ENCODE measurements around the gene NFATC2.

NFATC2 gene

GRCh38 chr20:51523276-51524013 lies 19.1 kb downstream of the NFATC2 start:
- no peak overlapping the region for H3K4me3 ChIP-seq (ENCODE audit: low read depth in 1 of 5, low read length in 5 of 5)
- H3K4me1 ChIP-seq (ENCODE audit: control insufficient read depth in 5 of 5, insufficient read depth in 5 of 5, low read length in 5 of 5), result peaks cover 0 to 23% (median 6%) of the 10 kb centered on the region in 5 donors
- H3K9ac ChIP-seq (ENCODE audit: low read length in 5 of 5), result no peak overlapping the region
- H3K36me3 ChIP-seq (ENCODE audit: control insufficient read depth in 5 of 5, insufficient read depth in 5 of 5, low read length in 5 of 5), result peaks cover 0 to 7% (median 0%) of the 10 kb centered on the region in 5 donors
- H3K27me3 ChIP-seq (ENCODE audit: control insufficient read depth in 5 of 5, insufficient read depth in 4 of 5, low read length in 5 of 5), result no peaks in the 10 kb centered on the region
- H3K9me3 ChIP-seq (ENCODE audit: control insufficient read depth in 5 of 5, low read length in 5 of 5), result no peaks in the 10 kb centered on the region
- no peak overlapping the region for H3K27ac ChIP-seq (ENCODE audit: low read depth, low read length)

DNA sequence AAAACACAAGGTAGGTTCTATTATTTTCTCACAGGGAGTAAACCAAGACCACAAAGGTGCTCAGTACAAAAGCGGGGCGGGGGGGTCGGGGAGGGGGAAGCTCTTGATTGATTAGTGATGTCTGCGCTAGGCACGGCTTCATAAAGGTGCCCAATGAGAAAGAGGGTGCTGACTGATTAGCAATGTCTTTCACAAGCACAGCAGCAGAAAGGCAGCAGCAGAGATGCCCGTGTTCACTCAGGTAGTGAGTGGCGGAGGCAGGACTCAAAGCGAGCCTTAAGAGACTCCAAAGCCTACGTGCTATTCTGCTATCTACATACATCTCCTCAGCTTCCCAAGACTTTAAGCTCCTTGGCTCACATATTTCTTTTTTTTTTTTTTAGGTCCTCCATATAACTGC lies 20.3 kb downstream of the NFATC2 start:
- Histone ChIP-seq H3K27me3 (ENCODE audit: control insufficient read depth in 5 of 5, insufficient read depth in 4 of 5, low read length in 5 of 5) (no peaks in the 10 kb centered on the region), H3K4me1 (ENCODE audit: control insufficient read depth in 5 of 5, insufficient read depth in 5 of 5, low read length in 5 of 5) (peaks cover 0 to 21% (median 6%) of the 10 kb centered on the region in 5 donors), H3K36me3 (ENCODE audit: control insufficient read depth in 5 of 5, insufficient read depth in 5 of 5, low read length in 5 of 5) (peaks cover 0 to 10% (median 0%) of the 10 kb centered on the region in 5 donors), H3K4me3 (ENCODE audit: low read depth in 1 of 5, low read length in 5 of 5) (no peak overlapping the region), H3K9ac (ENCODE audit: low read length in 5 of 5) (no peak overlapping the region), H3K9me3 (ENCODE audit: control insufficient read depth in 5 of 5, low read length in 5 of 5) (no peaks in the 10 kb centered on the region), H3K27ac (ENCODE audit: low read depth, low read length) (no peak overlapping the region)

GRCh38 chr20:51517839-51518238 lies 24.7 kb downstream of the NFATC2 start:
- H3K27ac ChIP-seq (ENCODE audit: low read depth, low read length), result no peak overlapping the region
- H3K4me3 ChIP-seq (ENCODE audit: low read depth in 1 of 5, low read length in 5 of 5), result no peak overlapping the region
- peaks cover 0 to 35% (median 18%) of the 10 kb centered on the region in 5 donors for H3K36me3 ChIP-seq (ENCODE audit: control insufficient read depth in 5 of 5, insufficient read depth in 5 of 5, low read length in 5 of 5)
- no peaks in the 10 kb centered on the region for H3K9me3 ChIP-seq (ENCODE audit: control insufficient read depth in 5 of 5, low read length in 5 of 5)
- H3K27me3 ChIP-seq (ENCODE audit: control insufficient read depth in 5 of 5, insufficient read depth in 4 of 5, low read length in 5 of 5), result no peaks in the 10 kb centered on the region
- H3K4me1 ChIP-seq (ENCODE audit: control insufficient read depth in 5 of 5, insufficient read depth in 5 of 5, low read length in 5 of 5), result no peaks in the 10 kb centered on the region
- H3K9ac ChIP-seq (ENCODE audit: low read length in 5 of 5), result no peak overlapping the region

GRCh38 chr20:51516855-51517254 lies 25.7 kb downstream of the NFATC2 start:
- no peaks in the 10 kb centered on the region for H3K27me3 ChIP-seq (ENCODE audit: control insufficient read depth in 5 of 5, insufficient read depth in 4 of 5, low read length in 5 of 5)
- H3K36me3 ChIP-seq (ENCODE audit: control insufficient read depth in 5 of 5, insufficient read depth in 5 of 5, low read length in 5 of 5), result peaks cover 0 to 37% (median 18%) of the 10 kb centered on the region in 5 donors
- no peak overlapping the region for H3K27ac ChIP-seq (ENCODE audit: low read depth, low read length)
- no peak overlapping the region for H3K4me3 ChIP-seq (ENCODE audit: low read depth in 1 of 5, low read length in 5 of 5)
- H3K9me3 ChIP-seq (ENCODE audit: control insufficient read depth in 5 of 5, low read length in 5 of 5), result no peaks in the 10 kb centered on the region
- no peaks in the 10 kb centered on the region for H3K4me1 ChIP-seq (ENCODE audit: control insufficient read depth in 5 of 5, insufficient read depth in 5 of 5, low read length in 5 of 5)
- no peak overlapping the region for H3K9ac ChIP-seq (ENCODE audit: low read length in 5 of 5)

DNA sequence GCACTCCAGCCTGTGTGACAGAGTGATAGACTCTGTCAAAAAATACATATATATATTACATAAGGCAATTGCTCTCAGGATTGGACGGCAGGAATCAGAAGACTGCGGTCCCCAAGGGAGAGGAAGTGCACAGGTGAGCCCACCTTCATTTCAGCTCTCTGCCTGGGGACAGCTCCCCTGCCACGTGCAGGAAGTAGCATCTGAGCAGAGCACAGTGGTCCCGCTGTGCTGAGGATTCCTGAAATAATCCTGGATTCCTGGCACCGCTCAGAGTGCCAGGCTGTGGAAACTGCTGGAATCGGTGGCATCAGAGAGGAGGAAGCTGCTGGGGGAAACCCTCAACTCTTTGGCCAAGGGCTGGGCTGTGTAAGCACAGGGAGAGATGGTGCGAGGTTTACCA lies 27.7 kb downstream of the NFATC2 start:
- Histone ChIP-seq H3K27me3 (ENCODE audit: control insufficient read depth in 5 of 5, insufficient read depth in 4 of 5, low read length in 5 of 5) (no peaks in the 10 kb centered on the region), H3K9ac (ENCODE audit: low read length in 5 of 5) (no peak overlapping the region), H3K4me3 (ENCODE audit: low read depth in 1 of 5, low read length in 5 of 5) (no peak overlapping the region), H3K27ac (ENCODE audit: low read depth, low read length) (no peak overlapping the region), H3K4me1 (ENCODE audit: control insufficient read depth in 5 of 5, insufficient read depth in 5 of 5, low read length in 5 of 5) (no peaks in the 10 kb centered on the region), H3K9me3 (ENCODE audit: control insufficient read depth in 5 of 5, low read length in 5 of 5) (no peaks in the 10 kb centered on the region), H3K36me3 (ENCODE audit: control insufficient read depth in 5 of 5, insufficient read depth in 5 of 5, low read length in 5 of 5) (peaks cover 0 to 39% (median 18%) of the 10 kb centered on the region in 5 donors)

GRCh38 chr20:51514249-51514648 lies 28.3 kb downstream of the NFATC2 start:
- no peak overlapping the region for H3K4me3 ChIP-seq (ENCODE audit: low read depth in 1 of 5, low read length in 5 of 5)
- no peaks in the 10 kb centered on the region for H3K27me3 ChIP-seq (ENCODE audit: control insufficient read depth in 5 of 5, insufficient read depth in 4 of 5, low read length in 5 of 5)
- H3K9ac ChIP-seq (ENCODE audit: low read length in 5 of 5), result no peak overlapping the region
- peaks cover 0 to 42% (median 20%) of the 10 kb centered on the region in 5 donors for H3K36me3 ChIP-seq (ENCODE audit: control insufficient read depth in 5 of 5, insufficient read depth in 5 of 5, low read length in 5 of 5)
- H3K4me1 ChIP-seq (ENCODE audit: control insufficient read depth in 5 of 5, insufficient read depth in 5 of 5, low read length in 5 of 5), result no peaks in the 10 kb centered on the region
- H3K27ac ChIP-seq (ENCODE audit: low read depth, low read length), result no peak overlapping the region
- no peaks in the 10 kb centered on the region for H3K9me3 ChIP-seq (ENCODE audit: control insufficient read depth in 5 of 5, low read length in 5 of 5)

GRCh38 chr20:51513545-51513944 lies 29.0 kb downstream of the NFATC2 start:
- no peaks in the 10 kb centered on the region for H3K9me3 ChIP-seq (ENCODE audit: control insufficient read depth in 5 of 5, low read length in 5 of 5)
- no peaks in the 10 kb centered on the region for H3K4me1 ChIP-seq (ENCODE audit: control insufficient read depth in 5 of 5, insufficient read depth in 5 of 5, low read length in 5 of 5)
- peaks cover 0 to 42% (median 20%) of the 10 kb centered on the region in 5 donors for H3K36me3 ChIP-seq (ENCODE audit: control insufficient read depth in 5 of 5, insufficient read depth in 5 of 5, low read length in 5 of 5)

GRCh38 chr20:51512645-51513044 lies 29.9 kb downstream of the NFATC2 start:
- Histone ChIP-seq H3K9ac (ENCODE audit: low read length in 5 of 5) (no peak overlapping the region), H3K4me1 (ENCODE audit: control insufficient read depth in 5 of 5, insufficient read depth in 5 of 5, low read length in 5 of 5) (peaks cover 0 to 3% (median 0%) of the 10 kb centered on the region in 5 donors), H3K4me3 (ENCODE audit: low read depth in 1 of 5, low read length in 5 of 5) (no peak overlapping the region), H3K36me3 (ENCODE audit: control insufficient read depth in 5 of 5, insufficient read depth in 5 of 5, low read length in 5 of 5) (peaks cover 0 to 42% (median 22%) of the 10 kb centered on the region in 5 donors), H3K9me3 (ENCODE audit: control insufficient read depth in 5 of 5, low read length in 5 of 5) (no peaks in the 10 kb centered on the region), H3K27me3 (ENCODE audit: control insufficient read depth in 5 of 5, insufficient read depth in 4 of 5, low read length in 5 of 5) (no peaks in the 10 kb centered on the region), H3K27ac (ENCODE audit: low read depth, low read length) (no peak overlapping the region)

More at GRCh38 chr20:51513545-51513944, 29.0 kb downstream of the NFATC2 start:
- Histone ChIP-seq H3K9ac (ENCODE audit: low read length in 5 of 5) (no peak overlapping the region), H3K27me3 (ENCODE audit: control insufficient read depth in 5 of 5, insufficient read depth in 4 of 5, low read length in 5 of 5) (no peaks in the 10 kb centered on the region), H3K27ac (ENCODE audit: low read depth, low read length) (no peak overlapping the region), H3K4me3 (ENCODE audit: low read depth in 1 of 5, low read length in 5 of 5) (no peak overlapping the region)

DNA sequence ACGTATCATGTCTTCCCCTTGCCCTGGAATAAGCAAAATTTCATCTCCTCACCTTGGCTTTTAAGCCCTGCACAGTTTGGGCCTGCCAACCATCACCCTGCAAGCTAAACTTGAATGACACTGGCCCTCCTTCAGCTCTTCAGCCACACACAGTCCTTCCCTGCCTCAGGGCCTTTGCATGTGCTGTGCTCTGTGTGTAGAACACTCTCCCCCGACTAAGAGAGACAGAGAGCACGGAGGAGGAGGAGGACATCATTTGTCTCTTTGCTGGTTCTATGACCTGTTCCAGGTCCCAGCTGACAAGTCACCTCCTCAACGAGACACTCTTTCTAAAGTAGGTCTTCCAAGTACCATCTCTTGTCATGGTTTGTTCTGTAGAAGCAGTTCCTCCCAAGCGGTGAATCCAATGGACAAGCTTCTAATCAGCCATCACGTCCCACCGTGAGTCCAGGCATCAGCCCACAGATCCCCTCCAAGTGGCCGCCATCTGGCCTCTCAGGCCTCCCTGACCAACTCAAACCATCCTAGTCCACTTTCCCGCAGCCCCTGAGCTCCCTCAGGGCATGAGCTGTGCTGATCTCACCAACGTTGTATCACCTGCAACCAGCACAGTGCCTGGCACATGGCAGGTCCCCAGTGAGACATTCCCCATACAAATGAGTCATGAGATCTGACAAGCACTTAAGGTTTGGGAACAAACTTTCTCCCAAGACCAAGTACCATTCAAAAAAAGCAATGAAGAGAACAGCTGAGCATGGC lies 30.5 kb downstream of the NFATC2 start:
- Histone ChIP-seq H3K4me1 (ENCODE audit: control insufficient read depth in 5 of 5, insufficient read depth in 5 of 5, low read length in 5 of 5) (peaks cover 0 to 6% (median 0%) of the 10 kb centered on the region in 5 donors), H3K27me3 (ENCODE audit: control insufficient read depth in 5 of 5, insufficient read depth in 4 of 5, low read length in 5 of 5) (no peaks in the 10 kb centered on the region), H3K36me3 (ENCODE audit: control insufficient read depth in 5 of 5, insufficient read depth in 5 of 5, low read length in 5 of 5) (peaks cover 0 to 37% (median 22%) of the 10 kb centered on the region in 5 donors), H3K4me3 (ENCODE audit: low read depth in 1 of 5, low read length in 5 of 5) (no peak overlapping the region), H3K27ac (ENCODE audit: low read depth, low read length) (no peak overlapping the region), H3K9me3 (ENCODE audit: control insufficient read depth in 5 of 5, low read length in 5 of 5) (no peaks in the 10 kb centered on the region), H3K9ac (ENCODE audit: low read length in 5 of 5) (no peak overlapping the region)
